Stimulated activated CD8-positive, alpha-beta memory T cell treated with anti-CD3 and anti-CD28 coated beads, Interleukin-2, amount 100 ng/mL, for 1 hour (primary cell): ENCODE results near the gene USHBP1.

Experiments used
- DNase-seq, 2 donors: peaks; one replicate each; pipeline ENCODE4 v3.0.0-alpha.2; 2020; ENCODE audit warnings: low read depth in 2 of 2

USHBP1 gene

DNA sequence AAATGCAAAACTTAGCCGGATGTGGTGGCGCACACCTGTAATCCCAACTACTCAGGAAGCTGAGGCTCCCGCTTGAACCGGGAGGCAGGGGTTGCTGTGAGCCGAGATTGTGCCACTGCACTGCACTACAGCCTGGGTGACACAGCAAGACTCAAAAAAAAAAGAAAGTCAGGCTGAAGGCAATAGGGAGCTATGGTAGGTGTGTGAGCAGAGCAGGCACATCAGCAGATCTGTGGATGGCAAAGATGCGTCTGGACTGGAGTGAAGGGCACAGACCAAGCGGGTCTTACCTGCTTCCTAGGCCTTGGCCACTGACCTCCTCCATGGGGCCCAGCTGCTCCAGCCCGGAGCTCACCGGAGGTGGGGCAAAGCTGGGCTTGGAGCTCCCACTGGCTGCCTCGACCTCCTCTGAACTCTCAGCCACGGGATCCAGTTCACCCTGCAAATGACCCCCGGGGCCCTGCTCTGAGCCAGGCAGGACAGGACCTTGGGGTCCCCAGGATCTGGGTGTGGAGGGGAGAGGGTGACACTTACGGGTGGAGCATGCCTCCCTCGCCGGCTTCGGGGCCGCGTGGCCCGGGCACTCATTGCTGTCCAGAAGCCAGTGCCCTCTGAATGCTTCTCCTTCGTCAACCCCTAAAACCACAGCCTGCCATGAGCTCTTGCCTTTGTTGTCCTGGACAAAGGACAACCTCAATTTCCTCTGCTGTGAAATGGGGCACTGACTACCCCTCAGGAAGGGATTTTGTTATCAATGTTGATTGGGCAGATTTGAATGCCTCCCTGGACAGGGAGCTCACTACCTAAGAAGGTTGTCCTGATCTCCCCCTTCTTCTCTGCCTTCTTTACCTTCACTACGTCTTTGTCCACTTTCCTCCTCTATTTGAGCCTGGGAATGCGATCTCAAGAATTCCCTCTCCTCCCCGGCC is 569 bp downstream of the USHBP1 start:
- no peak for DNase-seq

GRCh38 chr19:17262557-17262956 is 2.0 kb downstream of the USHBP1 start:
- DNase-seq: no peak

DNA sequence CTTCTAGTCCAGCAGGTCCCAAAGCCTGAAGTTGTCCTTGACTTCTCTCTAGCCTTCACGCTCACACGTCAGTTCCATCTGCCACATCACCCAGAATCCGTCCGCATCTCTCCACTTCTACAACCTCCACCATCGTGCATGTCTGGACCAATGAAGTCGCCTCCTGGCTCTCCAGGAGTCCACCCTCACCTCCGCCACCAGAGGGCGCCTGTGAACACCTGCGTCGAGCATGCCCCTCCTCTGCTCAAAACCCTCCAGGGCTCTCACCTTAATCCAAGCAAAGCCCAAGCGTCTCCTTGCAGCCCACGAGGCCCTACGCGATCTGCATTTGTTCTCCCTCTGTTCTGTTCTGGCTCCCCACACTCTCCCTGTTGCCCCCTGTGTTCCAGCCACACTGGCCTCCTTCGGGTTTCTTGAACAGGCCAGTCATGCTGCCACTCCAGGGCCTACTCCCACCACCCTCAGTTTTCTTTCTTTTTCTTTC is 3.7 kb downstream of the USHBP1 start:
- DNase-seq: peak; percentile 77 to 85

- DNase-seq: no peak
These were observed 4.6 kb downstream of the USHBP1 start for GRCh38 chr19:17259934-17260333.

DNA sequence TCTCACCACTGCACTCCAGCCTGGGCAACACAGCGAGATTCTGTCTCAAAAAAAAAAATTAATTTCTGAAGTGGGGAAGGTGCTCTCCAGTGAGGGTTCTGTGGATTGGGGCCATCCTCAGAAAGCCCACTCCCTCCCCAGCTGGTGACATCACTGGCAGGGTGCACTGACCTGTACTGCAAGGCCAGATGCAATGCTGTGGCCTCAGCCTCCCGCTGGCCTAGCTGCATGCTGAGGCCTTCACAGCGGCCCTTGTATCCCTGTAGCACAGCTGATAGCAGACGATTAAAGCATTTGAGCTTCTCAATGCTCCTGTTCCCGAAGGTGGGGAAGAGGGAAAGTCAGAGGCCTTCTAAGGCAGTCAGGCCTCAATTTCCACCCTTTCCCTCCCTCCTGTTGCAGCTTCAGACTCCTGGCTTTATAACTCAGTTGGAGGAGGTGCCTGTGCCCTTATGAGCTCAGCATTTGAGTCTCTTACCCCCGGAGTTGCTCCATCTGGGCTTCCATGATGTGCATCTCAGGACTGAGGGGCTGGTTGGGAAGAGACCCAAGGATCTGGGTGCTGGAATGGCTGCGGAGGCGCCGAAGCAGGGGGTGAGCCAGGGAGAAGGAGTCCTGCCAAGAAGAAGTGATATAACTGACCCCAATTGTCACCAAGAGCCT is 5.3 kb downstream of the USHBP1 start:
- no peak for DNase-seq

DNA sequence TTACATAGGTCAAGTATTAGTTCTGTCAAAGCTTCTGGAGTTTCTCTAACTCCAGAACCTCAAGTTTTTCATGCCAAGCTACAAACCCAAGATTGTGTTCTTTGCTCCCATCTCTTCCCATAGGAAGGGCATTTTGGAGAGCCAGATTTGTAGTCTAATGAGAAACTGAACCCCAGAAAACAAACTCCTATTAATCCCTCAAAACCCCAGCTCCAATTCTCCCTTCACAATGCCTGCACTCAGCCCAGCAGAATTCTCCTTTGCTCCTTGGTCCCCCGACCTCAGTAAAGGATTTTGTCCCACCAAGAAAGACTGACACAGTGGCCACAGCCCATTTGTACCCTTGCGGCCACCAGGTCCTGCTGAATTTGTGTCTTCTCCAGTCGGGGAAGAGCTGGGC is 8.4 kb downstream of the USHBP1 start:
- DNase-seq: no peak

DNA sequence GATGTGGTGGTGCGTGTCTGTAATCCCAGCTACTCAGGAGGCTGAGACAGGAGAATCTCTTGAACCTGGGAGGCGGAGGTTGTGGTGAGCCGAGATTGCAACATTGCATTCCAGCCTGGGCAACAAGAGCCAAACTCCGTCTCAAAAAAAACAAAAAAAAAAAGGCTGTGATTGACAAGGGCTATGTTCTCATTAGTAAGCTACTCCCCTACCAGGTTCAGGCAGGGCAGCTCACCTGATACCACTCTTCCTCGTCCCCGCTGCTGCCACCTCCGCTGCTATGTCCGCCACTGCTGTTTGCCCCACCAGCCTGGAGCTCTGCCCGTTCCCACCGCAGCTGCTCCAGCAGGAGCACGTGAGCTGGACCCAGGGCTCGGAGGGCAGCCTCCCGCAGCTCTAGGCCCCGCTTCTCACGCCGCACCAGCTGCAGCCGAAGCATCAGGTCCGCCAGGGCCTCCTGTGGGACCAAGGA is 9.4 kb downstream of the USHBP1 start:
- no peak for DNase-seq

- DNase-seq: no peak
These were observed 9.9 kb downstream of the USHBP1 start for GRCh38 chr19:17254636-17255035.

DNA sequence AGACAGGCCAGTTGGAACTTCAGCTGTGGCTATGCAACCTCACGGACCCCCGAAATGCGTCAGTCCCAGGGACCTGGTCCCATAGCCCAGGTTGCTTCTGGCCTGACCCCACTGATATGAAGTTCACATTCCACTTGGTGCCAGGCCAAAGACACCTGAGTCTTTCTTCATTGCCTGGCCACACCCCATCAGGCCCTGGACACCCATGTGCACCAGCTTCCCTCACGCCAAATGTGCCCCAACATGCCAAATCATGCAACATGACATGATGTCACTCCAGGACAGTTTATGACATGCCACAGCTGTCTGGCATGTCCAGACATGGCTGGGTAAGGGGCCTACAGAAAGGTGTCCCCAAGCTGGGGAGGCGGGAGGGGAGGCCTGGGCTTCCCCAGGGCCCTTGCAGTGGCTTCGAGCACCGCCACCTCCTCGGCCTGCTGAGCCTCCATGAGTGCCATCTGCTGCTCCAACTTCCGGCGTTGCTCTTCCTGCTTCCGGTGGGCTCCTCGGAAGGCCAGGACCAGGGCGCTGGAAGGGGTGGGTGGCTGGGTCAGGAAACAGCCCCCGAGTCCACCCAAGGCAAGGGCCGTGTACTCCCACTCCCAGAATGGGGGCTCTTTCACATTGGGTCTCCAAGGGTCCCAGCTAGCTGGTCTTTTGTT is 14.5 kb downstream of the USHBP1 start:
- DNase-seq: no peak

- DNase-seq: no peak
These were observed 16.4 kb downstream of the USHBP1 start for GRCh38 chr19:17248011-17248776.

GRCh38 chr19:17246681-17247425 is 17.7 kb downstream of the USHBP1 start:
- DNase-seq: no peak

DNA sequence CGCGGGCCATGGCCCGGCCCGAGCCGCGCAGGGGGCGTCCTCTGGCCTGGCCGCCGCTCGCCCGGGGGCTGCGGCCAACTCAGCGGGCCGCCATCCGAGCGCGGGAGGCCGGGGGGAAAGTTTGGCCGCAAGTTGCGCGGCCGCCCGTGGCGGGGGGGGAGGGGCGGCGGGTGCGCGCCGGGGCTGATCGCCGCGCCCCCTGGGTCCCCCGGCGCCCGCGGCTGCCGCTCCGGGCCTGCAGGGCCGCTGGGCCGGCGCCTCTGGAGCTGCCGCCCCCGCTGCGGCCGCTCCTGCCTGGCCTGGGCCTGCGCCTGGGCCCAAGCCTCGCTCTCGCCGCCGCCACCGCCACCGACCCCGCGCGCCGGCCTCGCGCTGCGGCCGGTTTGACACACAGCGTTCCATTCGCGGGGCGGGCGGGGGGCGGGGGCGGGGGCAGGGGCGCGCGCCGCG is 19.0 kb downstream of the USHBP1 start, which contains the start of gene NR2F6:
Gene NR2F6 (minus strand): TSS at position 385 of the 450 bp plus-strand sequence. CDS start 699 bp downstream, outside the sequence.
- no peak for DNase-seq

GRCh38 chr19:17244618-17245534 is 19.7 kb downstream of the USHBP1 start:
- DNase-seq: no peak

GRCh38 chr19:17243830-17244617 is 20.5 kb downstream of the USHBP1 start:
- DNase-seq: no peak

- DNase-seq: no peak
These were observed 21.2 kb downstream of the USHBP1 start for GRCh38 chr19:17243211-17243829.

GRCh38 chr19:17242431-17243208 is 21.9 kb downstream of the USHBP1 start:
- DNase-seq: no peak

- no peak for DNase-seq
These were observed 23.6 kb downstream of the USHBP1 start for GRCh38 chr19:17240826-17241399.
